Fibroblast of skin of back (primary cell): ENCODE data around the gene RELT.
"Not testable (repeated sequence)": the region's sequence is repeated elsewhere in the genome, so short reads cannot be mapped to it uniquely, and the experiment has no call there.

Experiments used
- DNase-seq: peaks from one replicate; pipeline ENCODE4 v3.0.0-alpha.2; 2013

Gene RELT

GRCh38 chr11:73404506-73405145 lies 28.4 kb downstream of the RELT start:
- DNase-seq: no peak

DNA sequence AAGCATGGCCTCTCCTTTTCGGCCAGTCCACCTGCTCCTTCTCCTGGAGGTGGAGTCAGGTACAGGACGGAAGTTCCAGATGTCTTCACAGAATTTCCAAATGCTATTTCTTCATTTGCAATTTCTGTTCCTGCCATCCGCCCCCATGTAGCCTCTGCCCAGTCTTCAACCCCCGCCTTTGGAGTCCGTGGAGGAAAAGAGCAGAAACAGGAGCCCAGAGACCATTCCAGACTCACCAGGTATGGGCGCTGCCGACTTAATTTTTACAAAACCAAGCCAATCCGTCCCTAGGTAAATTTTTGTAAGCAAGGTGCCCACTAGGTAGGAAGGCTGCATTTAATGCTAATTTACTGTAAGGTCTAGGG lies 28.9 kb downstream of the RELT start:
- no peak for DNase-seq

DNA sequence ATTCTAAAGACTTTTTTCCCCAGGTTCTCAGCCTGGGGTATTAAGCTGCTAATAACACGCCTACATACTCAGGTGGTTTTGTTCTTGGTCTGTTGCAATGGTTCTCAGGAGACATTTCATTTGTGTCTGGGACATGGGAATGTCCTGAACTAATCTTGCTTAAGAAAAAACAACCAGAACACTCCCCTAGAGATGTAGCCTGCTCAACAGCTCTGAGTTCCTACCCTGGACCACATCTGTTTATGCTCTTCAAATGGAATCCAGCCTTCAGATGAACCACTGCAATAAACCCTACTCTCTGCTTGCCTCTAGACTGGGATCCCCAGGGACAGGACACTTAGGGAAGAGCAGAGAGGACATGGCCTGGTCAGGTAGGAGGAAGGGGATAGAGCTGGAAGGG lies 29.9 kb downstream of the RELT start:
- DNase-seq: no peak

- DNase-seq: no peak
Measured at GRCh38 chr11:73406619-73407018, 30.4 kb downstream of the RELT start.

- no peak for DNase-seq
Measured at GRCh38 chr11:73409431-73409830, 33.2 kb downstream of the RELT start.

- peak; percentile 82 for DNase-seq
Measured at GRCh38 chr11:73410627-73411026, 34.4 kb downstream of the RELT start.

GRCh38 chr11:73411031-73411430 lies 34.8 kb downstream of the RELT start:
- no peak for DNase-seq

GRCh38 chr11:73412308-73412707 lies 36.1 kb downstream of the RELT start:
- peak; percentile 65 for DNase-seq

DNA sequence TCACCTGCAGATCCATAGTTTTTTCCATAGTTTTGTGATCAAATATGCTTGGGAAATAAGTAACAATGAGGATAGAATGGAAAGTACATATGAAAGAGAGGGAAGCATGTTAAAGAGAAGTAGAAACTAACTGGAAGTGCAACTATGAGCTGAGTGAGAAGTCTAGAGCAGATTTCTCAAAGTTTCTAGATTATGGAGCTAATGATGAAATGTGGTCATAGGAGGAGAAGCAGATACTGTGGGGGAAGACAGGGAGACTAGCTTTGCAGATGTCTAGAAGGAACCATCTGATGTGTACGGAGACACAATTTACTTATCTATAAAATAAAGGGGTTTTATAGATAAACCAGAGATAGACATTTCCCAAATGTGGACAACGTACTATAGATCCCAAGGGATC lies 37.1 kb downstream of the RELT start:
- DNase-seq: no peak

DNA sequence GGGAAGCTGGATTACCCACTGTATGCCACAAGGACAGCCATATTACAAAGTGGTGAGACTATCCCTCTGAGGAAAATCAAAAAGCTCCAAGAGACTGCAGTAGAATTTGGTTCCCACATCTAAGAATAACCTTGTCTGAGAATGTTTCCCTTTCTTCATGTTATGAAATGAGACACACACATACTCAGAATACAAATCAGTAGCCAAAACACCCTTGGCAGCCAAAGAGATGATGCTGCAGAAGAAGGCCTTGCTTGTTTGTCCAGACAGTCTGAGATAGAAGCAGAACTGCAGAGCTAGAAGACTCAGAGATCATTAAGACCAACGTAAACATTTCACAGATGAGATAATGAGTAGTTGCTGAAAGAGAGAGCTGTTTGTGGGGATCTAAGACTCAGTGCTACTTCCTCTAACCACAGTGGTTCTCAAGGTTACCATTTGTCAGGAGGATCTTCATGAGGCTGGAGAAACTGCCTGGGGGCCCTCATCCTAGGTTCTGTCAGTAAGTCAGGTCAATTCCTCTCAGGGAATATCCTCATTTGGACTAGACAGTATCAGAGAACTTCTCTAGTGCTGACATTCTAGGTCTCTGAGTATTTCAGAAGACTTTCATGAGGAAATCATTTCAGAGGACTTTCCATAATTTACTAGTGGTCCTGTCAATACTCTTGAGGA lies 38.9 kb downstream of the RELT start:
- DNase-seq: peak; percentile 93

GRCh38 chr11:73415854-73416615 lies 39.8 kb downstream of the RELT start:
- DNase-seq: peak; percentile 67

GRCh38 chr11:73416786-73417185 lies 40.6 kb downstream of the RELT start:
- DNase-seq: peak; percentile 57

GRCh38 chr11:73420136-73420535 lies 43.9 kb downstream of the RELT start:
- DNase-seq: no peak

DNA sequence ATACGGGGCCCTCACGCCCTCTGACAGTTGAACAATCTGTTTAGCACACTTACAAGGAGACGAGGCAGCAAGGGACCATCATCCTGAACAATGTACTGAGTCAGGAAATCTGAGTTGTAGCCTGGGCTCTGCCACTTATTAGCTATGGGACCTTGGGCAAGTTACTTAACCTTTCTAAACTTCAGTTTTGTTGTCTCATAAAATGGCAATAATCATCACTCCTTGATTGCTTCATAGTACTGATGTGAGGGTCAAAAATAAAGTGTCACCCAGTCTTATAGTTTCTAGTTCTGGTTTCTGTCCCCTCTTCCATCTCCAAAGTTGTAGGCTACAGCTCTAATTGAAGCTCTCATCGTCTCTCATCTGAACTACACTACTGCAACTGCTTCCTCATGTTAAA lies 46.7 kb downstream of the RELT start:
- no peak for DNase-seq

- DNase-seq: no peak
Measured at GRCh38 chr11:73423506-73423905, 47.3 kb downstream of the RELT start.

- DNase-seq: no peak
Measured at GRCh38 chr11:73425108-73425507, 48.9 kb downstream of the RELT start.

GRCh38 chr11:73426219-73426850 lies 50.1 kb downstream of the RELT start:
- peak; percentile 78 for DNase-seq

DNA sequence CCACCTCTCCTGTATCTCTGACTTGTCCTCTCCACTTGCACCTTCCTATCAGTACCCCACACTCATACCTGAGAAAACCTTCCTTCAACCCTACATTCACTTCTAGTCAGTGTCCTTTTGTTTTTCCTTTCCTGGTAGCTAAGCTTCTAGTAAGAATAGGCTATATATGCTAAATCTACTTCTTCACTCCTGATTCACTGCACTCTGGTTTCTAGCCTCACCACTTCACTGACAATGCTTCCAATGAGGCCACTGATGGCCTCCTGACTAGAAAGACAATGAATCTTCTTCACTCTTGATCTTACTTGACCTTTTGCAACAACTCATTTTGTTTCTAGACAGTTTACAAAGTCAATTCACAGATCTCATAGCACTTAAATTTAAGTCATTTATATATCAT lies 52.0 kb downstream of the RELT start:
- no peak for DNase-seq

DNA sequence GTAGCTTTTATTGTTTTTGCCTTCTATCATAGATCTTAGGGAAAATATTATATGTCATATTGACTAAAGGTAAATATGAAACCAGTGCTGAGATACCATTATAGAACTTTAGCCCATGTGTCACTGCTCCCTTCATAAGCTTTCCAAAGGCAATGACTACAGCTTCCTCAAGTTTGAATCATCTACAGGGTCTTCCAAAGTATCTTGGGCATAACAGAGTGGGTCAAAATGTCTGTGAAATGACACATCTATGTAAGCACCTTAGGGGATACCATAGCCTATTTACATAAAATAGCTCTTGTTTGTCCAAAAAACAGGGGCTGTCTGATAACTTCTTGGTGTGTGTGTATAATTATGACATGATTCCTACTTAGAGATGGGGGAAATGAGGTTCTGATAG lies 52.5 kb downstream of the RELT start:
- DNase-seq: peak; percentile 59

DNA sequence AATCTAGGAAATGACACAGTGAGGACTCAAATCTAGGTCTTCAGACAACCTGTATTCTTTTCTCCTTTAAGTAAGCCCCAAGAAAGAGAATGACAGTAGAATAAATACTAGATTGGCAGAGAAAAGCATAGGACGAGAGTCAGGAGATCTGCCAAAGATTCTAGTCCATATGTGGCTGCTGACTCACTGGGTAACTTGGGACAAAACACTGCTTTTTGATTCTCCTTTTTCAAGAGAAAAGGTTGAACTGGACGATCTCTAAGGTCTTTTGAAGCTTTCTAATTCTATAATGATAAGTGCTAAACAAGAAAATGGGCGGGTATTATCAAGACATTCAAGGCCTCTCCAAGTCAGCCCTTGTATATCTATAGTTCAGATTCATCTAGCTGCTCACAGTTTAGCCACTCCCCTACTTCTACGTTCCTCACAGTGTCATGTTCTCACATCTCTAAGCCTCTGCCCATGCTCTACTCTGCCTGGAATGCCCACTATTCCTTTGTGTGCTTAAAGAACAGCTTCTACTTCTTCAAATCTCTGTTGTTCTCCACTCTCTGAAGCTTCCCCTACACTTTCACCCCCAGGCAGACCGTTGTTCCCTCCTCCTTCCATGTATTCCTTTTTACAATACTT lies 53.0 kb downstream of the RELT start:
- peak; percentile 74 for DNase-seq

DNA sequence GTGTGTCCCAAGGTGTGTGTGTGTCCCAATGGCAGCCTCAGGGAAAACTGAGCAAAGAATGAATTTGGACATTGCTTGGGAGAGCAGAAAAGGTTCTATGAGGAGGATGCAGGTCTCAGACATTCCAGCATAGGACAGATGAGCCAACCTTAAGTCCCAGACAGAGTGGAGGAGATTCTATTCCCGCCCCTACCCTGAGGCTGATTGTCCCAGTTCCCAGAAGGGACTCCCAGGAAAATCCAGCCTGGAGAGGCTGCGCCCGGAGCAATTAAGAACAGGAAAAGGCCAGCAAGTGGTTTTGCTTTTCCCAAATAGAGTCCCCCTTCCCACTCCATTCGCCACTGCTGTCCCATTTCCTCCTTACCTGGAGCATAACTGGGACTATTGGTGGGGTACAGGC lies 54.1 kb downstream of the RELT start:
- no peak for DNase-seq

DNA sequence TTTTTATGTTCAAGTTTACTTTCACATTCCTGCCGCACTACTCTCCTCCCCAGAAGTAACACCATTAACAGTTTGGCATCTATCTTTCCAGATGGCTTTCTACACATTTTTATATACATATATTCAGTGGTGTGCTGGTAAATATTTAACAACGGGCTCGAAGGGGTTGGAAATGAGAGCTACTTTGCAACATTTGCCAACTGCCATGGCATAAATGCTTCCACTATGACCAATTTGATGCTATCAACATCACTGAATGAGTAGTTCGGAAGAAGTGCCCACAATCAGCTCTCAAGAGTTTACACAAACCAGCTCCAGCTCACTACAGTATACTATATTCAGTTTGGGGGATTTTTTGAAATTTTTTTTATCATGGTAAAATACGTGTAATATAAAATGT lies 55.2 kb downstream of the RELT start:
- no peak for DNase-seq

DNA sequence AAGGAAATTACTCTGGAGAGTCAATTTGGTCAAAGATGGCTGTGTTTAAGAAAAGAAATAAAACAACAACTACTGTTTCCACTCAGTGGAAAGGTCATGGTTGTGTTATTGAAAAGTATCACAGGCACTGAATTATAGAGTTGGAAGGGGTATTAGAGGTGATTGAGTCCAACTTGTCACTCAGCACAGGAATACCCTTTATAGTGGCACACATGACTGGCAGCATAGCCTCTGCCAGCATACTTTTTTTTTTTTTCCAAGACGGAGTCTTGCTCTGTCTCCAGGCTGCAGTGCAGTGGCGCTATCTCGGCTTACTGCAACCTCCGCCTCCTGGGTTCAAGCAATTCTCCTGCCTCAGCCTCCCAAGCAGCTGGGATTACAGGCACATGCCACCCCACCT lies 60.7 kb downstream of the RELT start:
- DNase-seq: not testable (repeated sequence)
